Measurements from ENCODE around the gene SP2. TPM values are rescaled to one million over a fixed set of nuclear protein-coding genes. Genes with fewer than 3 reads are reported as not detected.

SP2 gene
- total and polyA plus RNA-seq, 2 of the 13 experiments (the other 11 are each of a cell fraction or from before 2014, with no cell fraction given) = 1.4 to 4.8 TPM

DNA sequence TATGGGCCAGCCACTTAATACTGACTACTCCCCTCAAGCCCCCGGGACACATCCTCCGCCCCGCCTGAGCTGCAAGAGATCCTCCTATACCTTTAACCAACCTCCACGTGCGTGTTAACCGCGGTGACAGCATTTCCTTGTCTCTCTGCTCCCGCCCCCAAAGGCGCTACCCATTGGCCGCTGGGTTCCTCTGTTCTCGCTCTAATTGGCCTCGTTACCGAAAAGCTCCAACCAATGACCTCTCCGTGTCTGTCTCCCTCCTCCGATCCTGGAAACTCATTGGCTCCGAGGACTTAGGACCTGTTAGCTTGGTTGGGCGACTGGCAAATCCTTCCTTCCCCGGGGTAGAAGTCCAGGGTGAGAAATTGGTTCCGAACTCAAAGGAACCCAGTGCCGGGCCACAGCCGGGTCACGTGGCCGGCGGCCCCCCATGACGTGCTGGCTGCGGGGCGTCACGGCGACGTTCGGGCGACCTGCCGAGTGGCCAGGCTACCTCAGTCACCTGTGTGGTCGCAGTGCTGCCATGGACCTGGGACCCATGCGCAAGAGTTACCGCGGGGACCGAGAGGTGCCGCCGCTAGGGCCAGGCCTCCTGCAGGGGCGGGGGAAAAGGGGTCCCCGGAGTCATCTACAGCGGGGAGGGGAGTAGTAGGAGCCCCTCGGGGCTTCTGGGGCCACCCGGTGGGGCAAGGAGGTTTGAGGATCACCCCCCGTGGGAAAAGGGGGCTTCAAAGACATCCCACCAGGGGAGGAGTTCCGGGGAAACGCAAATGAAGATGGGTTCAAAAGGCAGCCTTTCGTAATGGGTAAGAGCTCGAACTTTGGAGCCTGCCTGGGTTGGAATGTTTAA is 45.4 kb downstream of the SP2 start, which contains the start of gene PNPO (continued):
- TF ChIP-seq, protein P1, sequence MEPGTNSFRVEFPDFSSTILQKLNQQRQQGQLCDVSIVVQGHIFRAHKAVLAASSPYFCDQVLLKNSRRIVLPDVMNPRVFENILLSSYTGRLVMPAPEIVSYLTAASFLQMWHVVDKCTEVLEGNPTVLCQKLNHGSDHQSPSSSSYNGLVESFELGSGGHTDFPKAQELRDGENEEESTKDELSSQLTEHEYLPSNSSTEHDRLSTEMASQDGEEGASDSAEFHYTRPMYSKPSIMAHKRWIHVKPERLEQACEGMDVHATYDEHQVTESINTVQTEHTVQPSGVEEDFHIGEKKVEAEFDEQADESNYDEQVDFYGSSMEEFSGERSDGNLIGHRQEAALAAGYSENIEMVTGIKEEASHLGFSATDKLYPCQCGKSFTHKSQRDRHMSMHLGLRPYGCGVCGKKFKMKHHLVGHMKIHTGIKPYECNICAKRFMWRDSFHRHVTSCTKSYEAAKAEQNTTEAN (CRISPR knock-in tag; conservative IDR thresholded peaks at IDR 0.05) = peak; percentile 95
- TF ChIP-seq ZZZ3 (CRISPR knock-in tag; IDR thresholded peaks at IDR 0.05; ENCODE audit: borderline replicate concordance) (no peak), SP140L (CRISPR knock-in tag; IDR thresholded peaks at IDR 0.05; ENCODE audit: borderline replicate concordance) (no peak; the same call in 1 of the 2 replicates), PITX1 (CRISPR knock-in tag; IDR thresholded peaks at IDR 0.05) (peak; percentile 67), ZNF746 (CRISPR knock-in tag; IDR thresholded peaks at IDR 0.05) (peak; percentile 63; the same call in 1 of the 2 replicates), PHF21A (CRISPR knock-in tag; IDR thresholded peaks at IDR 0.05) (peak; percentile 98), HNRNPH1 (optimal IDR thresholded peaks at IDR 0.05; ENCODE audit: low read depth, low read length) (no peak), ZNF543 (CRISPR knock-in tag; IDR thresholded peaks at IDR 0.05) (peak; percentile 88), ZNF124 (CRISPR knock-in tag; IDR thresholded peaks at IDR 0.05) (peak; percentile 96), IKZF1 (IDR thresholded peaks at IDR 0.05) (no peak)
- TF ChIP-seq, protein P2, sequence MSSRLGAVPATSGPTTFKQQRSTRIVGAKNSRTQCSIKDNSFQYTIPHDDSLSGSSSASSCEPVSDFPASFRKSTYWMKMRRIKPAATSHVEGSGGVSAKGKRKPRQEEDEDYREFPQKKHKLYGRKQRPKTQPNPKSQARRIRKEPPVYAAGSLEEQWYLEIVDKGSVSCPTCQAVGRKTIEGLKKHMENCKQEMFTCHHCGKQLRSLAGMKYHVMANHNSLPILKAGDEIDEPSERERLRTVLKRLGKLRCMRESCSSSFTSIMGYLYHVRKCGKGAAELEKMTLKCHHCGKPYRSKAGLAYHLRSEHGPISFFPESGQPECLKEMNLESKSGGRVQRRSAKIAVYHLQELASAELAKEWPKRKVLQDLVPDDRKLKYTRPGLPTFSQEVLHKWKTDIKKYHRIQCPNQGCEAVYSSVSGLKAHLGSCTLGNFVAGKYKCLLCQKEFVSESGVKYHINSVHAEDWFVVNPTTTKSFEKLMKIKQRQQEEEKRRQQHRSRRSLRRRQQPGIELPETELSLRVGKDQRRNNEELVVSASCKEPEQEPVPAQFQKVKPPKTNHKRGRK (CRISPR knock-in tag; IDR thresholded peaks at IDR 0.05) = no peak; the same call in none of the 2 replicates
- TF ChIP-seq, protein P3, sequence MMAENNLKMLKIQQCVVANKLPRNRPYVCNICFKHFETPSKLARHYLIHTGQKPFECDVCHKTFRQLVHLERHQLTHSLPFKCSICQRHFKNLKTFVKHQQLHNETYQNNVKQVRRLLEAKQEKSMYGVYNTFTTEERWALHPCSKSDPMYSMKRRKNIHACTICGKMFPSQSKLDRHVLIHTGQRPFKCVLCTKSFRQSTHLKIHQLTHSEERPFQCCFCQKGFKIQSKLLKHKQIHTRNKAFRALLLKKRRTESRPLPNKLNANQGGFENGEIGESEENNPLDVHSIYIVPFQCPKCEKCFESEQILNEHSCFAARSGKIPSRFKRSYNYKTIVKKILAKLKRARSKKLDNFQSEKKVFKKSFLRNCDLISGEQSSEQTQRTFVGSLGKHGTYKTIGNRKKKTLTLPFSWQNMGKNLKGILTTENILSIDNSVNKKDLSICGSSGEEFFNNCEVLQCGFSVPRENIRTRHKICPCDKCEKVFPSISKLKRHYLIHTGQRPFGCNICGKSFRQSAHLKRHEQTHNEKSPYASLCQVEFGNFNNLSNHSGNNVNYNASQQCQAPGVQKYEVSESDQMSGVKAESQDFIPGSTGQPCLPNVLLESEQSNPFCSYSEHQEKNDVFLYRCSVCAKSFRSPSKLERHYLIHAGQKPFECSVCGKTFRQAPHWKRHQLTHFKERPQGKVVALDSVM (CRISPR knock-in tag; IDR thresholded peaks at IDR 0.05) = peak; percentile 54; the same call in 1 of the 2 replicates
- TF ChIP-seq, protein P4, sequence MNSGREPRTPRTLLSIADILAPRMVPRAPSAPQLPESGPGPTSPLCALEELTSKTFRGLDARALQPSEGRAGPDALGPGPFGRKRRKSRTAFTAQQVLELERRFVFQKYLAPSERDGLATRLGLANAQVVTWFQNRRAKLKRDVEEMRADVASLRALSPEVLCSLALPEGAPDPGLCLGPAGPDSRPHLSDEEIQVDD (CRISPR knock-in tag; IDR thresholded peaks at IDR 0.05; ENCODE audit: borderline replicate concordance) = peak; percentile 83; the same call in 1 of the 2 replicates
- TF ChIP-seq, protein P5, sequence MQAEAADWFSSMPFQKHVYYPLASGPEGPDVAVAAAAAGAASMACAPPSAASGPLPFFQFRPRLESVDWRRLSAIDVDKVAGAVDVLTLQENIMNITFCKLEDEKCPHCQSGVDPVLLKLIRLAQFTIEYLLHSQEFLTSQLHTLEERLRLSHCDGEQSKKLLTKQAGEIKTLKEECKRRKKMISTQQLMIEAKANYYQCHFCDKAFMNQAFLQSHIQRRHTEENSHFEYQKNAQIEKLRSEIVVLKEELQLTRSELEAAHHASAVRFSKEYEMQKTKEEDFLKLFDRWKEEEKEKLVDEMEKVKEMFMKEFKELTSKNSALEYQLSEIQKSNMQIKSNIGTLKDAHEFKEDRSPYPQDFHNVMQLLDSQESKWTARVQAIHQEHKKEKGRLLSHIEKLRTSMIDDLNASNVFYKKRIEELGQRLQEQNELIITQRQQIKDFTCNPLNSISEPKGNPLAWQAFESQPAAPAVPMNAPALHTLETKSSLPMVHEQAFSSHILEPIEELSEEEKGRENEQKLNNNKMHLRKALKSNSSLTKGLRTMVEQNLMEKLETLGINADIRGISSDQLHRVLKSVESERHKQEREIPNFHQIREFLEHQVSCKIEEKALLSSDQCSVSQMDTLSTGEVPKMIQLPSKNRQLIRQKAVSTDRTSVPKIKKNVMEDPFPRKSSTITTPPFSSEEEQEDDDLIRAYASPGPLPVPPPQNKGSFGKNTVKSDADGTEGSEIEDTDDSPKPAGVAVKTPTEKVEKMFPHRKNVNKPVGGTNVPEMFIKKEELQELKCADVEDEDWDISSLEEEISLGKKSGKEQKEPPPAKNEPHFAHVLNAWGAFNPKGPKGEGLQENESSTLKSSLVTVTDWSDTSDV (CRISPR knock-in tag; IDR thresholded peaks at IDR 0.05) = peak; percentile 92
- TF ChIP-seq, protein P6, sequence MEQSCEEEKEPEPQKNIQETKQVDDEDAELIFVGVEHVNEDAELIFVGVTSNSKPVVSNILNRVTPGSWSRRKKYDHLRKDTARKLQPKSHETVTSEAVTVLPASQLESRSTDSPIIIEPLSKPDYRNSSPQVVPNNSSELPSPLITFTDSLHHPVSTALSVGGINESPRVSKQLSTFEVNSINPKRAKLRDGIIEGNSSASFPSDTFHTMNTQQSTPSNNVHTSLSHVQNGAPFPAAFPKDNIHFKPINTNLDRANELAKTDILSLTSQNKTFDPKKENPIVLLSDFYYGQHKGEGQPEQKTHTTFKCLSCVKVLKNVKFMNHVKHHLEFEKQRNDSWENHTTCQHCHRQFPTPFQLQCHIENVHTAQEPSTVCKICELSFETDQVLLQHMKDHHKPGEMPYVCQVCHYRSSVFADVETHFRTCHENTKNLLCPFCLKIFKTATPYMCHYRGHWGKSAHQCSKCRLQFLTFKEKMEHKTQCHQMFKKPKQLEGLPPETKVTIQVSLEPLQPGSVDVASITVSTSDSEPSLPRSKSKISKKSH (CRISPR knock-in tag; IDR thresholded peaks at IDR 0.05; ENCODE audit: borderline replicate concordance) = peak; percentile 94; the same call in 1 of the 2 replicates
- TF ChIP-seq, protein P7, sequence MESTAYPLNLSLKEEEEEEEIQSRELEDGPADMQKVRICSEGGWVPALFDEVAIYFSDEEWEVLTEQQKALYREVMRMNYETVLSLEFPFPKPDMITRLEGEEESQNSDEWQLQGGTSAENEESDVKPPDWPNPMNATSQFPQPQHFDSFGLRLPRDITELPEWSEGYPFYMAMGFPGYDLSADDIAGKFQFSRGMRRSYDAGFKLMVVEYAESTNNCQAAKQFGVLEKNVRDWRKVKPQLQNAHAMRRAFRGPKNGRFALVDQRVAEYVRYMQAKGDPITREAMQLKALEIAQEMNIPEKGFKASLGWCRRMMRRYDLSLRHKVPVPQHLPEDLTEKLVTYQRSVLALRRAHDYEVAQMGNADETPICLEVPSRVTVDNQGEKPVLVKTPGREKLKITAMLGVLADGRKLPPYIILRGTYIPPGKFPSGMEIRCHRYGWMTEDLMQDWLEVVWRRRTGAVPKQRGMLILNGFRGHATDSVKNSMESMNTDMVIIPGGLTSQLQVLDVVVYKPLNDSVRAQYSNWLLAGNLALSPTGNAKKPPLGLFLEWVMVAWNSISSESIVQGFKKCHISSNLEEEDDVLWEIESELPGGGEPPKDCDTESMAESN (CRISPR knock-in tag; conservative IDR thresholded peaks at IDR 0.05) = peak; percentile 83

All from HepG2 (cell line).